HUES6 (cell line): ENCODE data around the gene HNRNPK.

Experiments
- H3K27ac ChIP-seq: 2 replicates; pipeline ENCODE4 v1.7.0; 2013; ENCODE audit warnings: low read depth, mild to moderate bottlenecking, low read length, inconsistent platforms
- H3K27me3 ChIP-seq: 2 replicates; pipeline ENCODE4 v1.6.1; 2013; ENCODE audit warnings: low read length; ENCODE audit not compliant: control insufficient read depth, insufficient read depth
- H3K36me3 ChIP-seq: 2 replicates; pipeline ENCODE4 v1.6.1; 2013; ENCODE audit warnings: low read length; ENCODE audit not compliant: control insufficient read depth, insufficient read depth
- H3K4me1 ChIP-seq: 2 replicates; pipeline ENCODE4 v1.6.1; 2013; ENCODE audit warnings: low read length; ENCODE audit not compliant: control insufficient read depth, insufficient read depth
- H3K4me3 ChIP-seq: 2 replicates; pipeline ENCODE4 v1.5.1; 2013; ENCODE audit warnings: low read depth, low read length
- H3K9ac ChIP-seq: one replicate; pipeline ENCODE4 v1.6.1; 2013; ENCODE audit warnings: mild to moderate bottlenecking, low read length
- H3K9me3 ChIP-seq: 2 replicates; pipeline ENCODE4 v1.6.1; 2013; ENCODE audit warnings: low read depth, low read length; ENCODE audit not compliant: control insufficient read depth, insufficient read depth

Gene HNRNPK

DNA sequence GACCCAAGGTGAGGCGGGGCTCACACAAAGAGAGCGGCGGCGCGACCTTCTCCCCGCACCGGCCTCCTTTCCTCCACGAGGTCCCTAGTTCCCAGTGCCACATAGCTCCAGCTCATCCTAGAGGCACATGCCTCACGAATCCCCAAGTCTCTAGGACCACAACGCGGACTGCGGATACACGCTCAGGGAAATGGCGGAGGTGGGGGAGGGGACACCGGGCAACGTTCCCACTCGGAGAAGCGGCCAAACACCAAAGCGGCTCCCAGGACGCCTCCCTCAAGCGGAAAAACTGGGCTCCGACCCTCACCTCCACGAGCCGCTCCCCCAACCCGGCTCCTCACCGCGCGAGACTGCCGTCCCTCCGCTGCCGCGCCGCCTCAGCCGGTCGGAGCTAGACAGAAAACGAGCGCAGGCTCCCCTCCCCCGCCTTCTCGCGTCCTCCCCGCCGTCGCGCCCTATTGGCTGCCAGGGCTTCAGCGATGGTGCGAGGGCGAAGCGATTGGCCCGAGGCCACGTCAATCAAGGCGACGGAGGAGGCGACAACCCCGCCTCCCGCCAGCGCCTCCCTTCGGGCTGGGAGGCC, at the start of gene HNRNPK:
TSS of gene HNRNPK (minus strand) at position 404 of the 583 bp plus-strand sequence. CDS start 1,963 bp downstream, outside the sequence.
- Histone ChIP-seq H3K4me1 (peaks cover 7% of the 10 kb centered on the region), H3K4me3 (peak within 1 kb of the TSS; percentile 99), H3K27ac (peak within 1 kb of the TSS; percentile 100), H3K27me3 (no peaks in the 10 kb centered on the region), H3K36me3 (peaks cover 49% of the 10 kb centered on the region), H3K9me3 (no peaks in the 10 kb centered on the region), H3K9ac (peak within 1 kb of the TSS; percentile 100)

DNA sequence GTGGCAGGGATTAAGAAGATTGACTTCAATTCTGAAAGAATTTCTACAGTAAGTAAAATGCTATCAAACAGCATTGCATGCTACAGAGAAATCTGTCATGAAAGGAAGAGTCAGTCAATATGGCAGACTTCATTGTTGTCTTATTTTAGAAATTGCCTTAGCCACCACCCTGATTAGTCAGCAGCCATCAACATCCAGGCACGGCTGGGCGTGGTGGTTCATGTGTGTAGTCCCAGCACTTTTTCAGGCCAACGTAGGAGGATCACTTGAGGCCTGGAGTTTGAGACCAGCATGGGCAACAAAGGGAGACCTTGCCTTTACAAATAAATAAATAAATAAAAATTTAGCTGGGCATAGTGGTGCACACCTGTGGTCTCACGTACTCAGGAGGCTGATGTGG, 47.2 kb upstream of the HNRNPK start:
- no peaks in the 10 kb centered on the region for H3K36me3 ChIP-seq
- no peaks in the 10 kb centered on the region for H3K27me3 ChIP-seq
- H3K27ac ChIP-seq = no peak overlapping the region
- no peaks in the 10 kb centered on the region for H3K9me3 ChIP-seq
- no peak overlapping the region for H3K4me3 ChIP-seq
- H3K4me1 ChIP-seq = no peaks in the 10 kb centered on the region
- H3K9ac ChIP-seq = no peak overlapping the region

DNA sequence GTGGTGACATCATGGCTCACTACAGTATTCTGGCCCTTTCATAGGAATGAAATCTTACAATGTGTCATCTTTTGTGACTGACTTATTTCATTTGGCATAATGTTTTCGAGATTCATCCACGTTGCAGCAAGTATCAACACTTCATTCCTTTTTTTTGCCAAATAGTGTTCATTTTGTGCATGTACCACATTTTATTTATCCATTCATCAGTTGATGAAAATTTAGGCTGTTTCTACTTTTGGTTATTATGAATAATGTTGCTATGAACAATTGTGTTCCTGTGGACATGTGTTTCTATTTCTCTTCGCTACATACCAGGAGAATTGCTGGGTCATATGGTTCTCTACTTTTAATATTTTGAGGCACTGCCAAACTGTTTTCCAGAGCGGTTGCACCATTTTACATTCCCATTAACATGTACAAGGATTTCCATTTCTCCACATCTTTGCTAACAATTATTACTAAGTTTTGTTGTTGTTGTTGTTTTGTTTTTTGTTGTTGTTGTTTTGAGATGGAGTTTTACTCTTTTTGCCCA, 44.1 kb upstream of the HNRNPK start:
- H3K9ac ChIP-seq = no peak overlapping the region
- H3K9me3 ChIP-seq = no peaks in the 10 kb centered on the region
- H3K36me3 ChIP-seq = no peaks in the 10 kb centered on the region
- H3K4me1 ChIP-seq = no peaks in the 10 kb centered on the region
- H3K27ac ChIP-seq = no peak overlapping the region
- H3K27me3 ChIP-seq = no peaks in the 10 kb centered on the region
- no peak overlapping the region for H3K4me3 ChIP-seq

DNA sequence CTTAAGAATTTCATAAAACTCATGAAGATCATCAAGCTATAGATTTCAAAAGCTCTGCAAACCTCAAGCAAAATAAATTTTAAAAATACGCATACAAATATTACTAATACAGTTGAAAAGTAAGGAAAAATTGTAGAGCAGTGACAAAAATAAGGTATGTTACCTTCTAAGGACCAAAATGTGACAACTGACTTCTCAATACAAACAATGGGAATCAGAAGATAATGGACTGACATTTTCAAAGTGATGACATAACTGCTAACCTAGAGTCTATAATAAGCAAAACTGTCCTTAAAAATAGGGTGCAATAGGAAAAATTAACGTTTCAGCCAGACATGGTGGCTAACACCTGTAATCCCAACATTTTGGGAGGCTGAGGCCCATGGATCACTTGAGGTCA, 27.6 kb upstream of the HNRNPK start:
- no peaks in the 10 kb centered on the region for H3K36me3 ChIP-seq

DNA sequence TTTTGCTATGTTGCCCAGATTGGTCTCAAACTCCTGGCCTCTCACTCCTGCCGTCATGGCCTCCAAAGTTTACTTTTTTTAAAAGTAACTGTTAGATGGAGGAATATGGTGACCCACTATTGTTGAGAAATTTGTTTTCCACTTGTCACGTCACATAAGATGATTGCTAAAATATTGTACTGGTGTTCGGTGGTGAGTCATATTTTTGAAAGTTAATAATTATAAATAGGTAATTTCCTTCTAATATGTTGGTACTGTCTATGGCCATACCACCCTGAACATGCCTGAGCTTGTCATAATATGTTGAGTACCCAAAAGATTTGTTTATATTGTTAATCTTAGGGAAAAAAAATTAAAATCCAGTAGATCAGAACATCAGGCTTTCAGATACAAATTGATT, 23.2 kb upstream of the HNRNPK start:
- H3K36me3 ChIP-seq = peaks cover 28% of the 10 kb centered on the region
- H3K4me1 ChIP-seq = no peaks in the 10 kb centered on the region
- H3K27ac ChIP-seq = no peak overlapping the region
- H3K9ac ChIP-seq = no peak overlapping the region
- no peak overlapping the region for H3K4me3 ChIP-seq
- no peaks in the 10 kb centered on the region for H3K27me3 ChIP-seq
- no peaks in the 10 kb centered on the region for H3K9me3 ChIP-seq

More for the DNA sequence above, 27.6 kb upstream of the HNRNPK start:
- Histone ChIP-seq H3K4me3 (no peak overlapping the region), H3K4me1 (no peaks in the 10 kb centered on the region), H3K27ac (no peak overlapping the region), H3K9ac (no peak overlapping the region), H3K9me3 (no peaks in the 10 kb centered on the region), H3K27me3 (no peaks in the 10 kb centered on the region)

DNA sequence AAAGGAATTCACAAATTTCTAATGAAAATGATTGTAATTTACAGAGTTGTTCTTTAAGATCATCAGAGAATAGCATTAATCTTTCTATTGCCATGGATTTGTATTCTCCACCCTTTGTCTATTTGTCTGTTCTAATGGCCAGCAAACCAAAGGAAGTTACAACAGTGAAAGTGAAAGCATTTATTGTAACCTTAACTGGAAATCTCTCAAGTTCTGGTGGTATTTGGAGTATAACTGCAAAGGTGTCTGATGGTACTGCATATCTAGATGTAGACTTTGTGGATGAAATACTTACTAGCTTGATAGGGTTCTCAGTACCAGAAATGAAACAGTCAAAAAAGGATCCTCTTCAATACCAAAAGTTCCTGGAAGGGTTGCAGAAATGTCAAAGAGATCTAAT, 22.3 kb upstream of the HNRNPK start:
- Histone ChIP-seq H3K36me3 (peaks cover 28% of the 10 kb centered on the region), H3K4me3 (no peak overlapping the region), H3K9me3 (no peaks in the 10 kb centered on the region), H3K9ac (no peak overlapping the region), H3K4me1 (no peaks in the 10 kb centered on the region), H3K27me3 (no peaks in the 10 kb centered on the region), H3K27ac (no peak overlapping the region)

DNA sequence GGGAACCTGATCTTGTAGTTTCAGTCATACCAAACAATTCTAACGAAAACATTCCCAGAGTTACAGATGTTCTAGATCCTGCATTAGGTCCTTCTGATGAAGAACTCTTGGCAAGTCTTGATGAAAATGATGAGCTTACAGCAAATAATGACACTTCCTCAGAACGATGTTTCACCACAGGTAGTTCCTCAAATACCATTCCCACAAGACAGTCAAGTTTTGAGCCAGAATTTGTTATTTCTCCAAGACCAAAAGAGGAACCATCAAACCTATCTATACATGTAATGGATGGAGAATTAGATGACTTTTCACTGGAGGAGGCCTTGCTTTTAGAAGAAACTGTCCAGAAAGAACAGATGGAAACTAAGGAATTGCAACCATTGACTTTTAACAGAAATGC, 21.6 kb upstream of the HNRNPK start:
- no peaks in the 10 kb centered on the region for H3K27me3 ChIP-seq
- no peak overlapping the region for H3K27ac ChIP-seq
- no peak overlapping the region for H3K9ac ChIP-seq
- H3K4me3 ChIP-seq = no peak overlapping the region
- H3K9me3 ChIP-seq = no peaks in the 10 kb centered on the region
- H3K4me1 ChIP-seq = no peaks in the 10 kb centered on the region
- H3K36me3 ChIP-seq = peaks cover 28% of the 10 kb centered on the region

DNA sequence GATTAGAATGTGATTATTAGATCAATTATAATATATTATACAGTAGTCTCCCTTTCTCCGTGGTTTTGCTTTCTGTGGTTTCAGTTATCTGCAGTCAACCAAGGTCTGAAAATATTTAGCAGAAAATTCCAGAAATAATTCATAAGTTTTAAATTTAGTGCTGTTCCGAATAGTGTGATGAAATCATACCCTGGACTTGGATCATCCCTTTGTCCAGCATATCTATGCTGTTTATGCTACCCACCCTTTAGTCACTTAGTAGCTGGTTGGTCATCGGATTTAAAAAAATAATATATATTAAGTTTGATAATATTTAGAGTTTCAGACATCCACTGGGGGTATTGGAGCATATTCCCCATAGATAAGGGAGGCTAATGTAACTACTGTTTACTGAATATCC, 20.2 kb upstream of the HNRNPK start:
- H3K27ac ChIP-seq = no peak overlapping the region
- H3K9me3 ChIP-seq = no peaks in the 10 kb centered on the region
- H3K4me1 ChIP-seq = no peaks in the 10 kb centered on the region
- H3K9ac ChIP-seq = no peak overlapping the region
- peaks cover 28% of the 10 kb centered on the region for H3K36me3 ChIP-seq
- H3K27me3 ChIP-seq = no peaks in the 10 kb centered on the region
- no peak overlapping the region for H3K4me3 ChIP-seq

DNA sequence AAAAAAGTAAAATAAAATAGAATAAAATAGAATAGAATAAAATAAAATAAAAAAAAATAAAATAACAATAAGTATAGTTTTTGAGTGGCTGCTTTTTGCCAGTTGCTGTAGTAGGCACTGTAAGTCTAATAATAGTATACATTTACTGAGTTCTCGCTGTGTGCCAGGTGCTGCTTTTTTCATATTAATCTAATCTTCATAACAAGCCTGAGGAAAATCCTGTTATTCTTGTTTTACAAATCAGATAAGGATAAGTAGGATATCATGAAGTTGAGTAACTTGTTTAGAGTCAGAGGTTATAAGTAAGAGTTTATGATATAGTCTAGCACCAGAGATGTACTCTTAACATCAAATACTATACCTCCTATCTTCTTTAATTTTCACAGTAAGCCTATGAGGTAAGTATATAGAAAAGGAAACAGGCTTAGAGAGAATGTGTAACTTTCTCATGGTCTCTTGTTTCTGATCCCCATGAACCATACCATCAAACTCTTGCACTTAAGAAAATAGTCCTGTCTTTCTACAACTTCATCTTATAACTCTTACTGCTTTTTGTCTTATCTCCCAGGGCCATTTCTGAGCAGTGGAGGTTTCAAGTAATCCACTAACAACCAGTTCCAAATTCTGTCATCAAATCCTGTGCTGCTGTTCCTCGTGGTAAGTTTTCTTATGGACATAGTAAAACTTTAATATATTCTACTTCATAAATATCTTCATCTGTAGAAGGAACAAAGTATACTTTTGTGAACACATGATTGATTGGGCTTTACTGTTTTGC, 19.3 kb upstream of the HNRNPK start:
- H3K9ac ChIP-seq = no peak overlapping the region
- H3K4me3 ChIP-seq = no peak overlapping the region
- H3K4me1 ChIP-seq = no peaks in the 10 kb centered on the region
- no peaks in the 10 kb centered on the region for H3K9me3 ChIP-seq
- peaks cover 28% of the 10 kb centered on the region for H3K36me3 ChIP-seq
- no peak overlapping the region for H3K27ac ChIP-seq
- no peaks in the 10 kb centered on the region for H3K27me3 ChIP-seq

DNA sequence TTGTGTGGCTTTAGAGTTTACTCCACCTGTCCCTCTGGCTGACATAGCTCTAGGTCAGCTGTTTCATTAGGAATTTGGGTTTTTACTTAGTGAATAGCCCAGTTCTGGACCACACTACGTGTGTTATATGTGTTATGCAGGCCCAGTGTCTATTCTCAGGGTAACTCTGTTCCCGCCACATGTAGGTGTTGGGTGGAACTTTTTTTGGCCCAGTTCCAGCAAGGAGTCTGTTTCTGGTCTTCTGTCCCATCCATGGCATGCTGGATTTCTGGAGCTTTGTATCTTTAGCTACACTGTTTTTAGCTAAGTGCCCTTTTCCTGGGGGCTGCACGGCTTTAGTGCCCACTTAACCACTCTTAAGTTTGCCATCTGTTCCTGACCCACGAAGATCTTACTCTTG, 16.1 kb upstream of the HNRNPK start:
- no peak overlapping the region for H3K9ac ChIP-seq
- H3K27me3 ChIP-seq = no peaks in the 10 kb centered on the region
- H3K4me1 ChIP-seq = no peaks in the 10 kb centered on the region
- H3K36me3 ChIP-seq = peaks cover 19% of the 10 kb centered on the region
- no peaks in the 10 kb centered on the region for H3K9me3 ChIP-seq
- H3K4me3 ChIP-seq = no peak overlapping the region
- no peak overlapping the region for H3K27ac ChIP-seq

DNA sequence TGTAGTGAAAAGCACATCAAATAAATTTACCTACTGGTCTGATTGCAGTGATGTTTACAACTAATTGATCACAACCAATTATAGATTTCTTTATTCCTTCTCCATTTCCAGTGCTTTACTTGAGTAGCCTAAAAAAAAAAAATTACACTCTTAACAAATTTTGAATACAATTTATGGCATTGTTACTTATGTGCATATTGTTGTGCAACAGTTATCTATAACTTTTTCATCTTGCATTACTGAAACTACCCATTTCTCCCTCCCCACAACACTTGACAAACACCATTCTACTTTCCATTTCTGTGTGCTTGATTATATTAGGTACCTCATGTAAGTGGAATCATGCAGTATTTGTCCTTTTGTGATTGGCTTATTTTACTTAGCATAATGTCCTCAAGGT, 12.9 kb upstream of the HNRNPK start:
- H3K27ac ChIP-seq = no peak overlapping the region

More for the DNA sequence above, 12.9 kb upstream of the HNRNPK start:
- no peaks in the 10 kb centered on the region for H3K4me1 ChIP-seq
- peaks cover 18% of the 10 kb centered on the region for H3K36me3 ChIP-seq
- no peaks in the 10 kb centered on the region for H3K27me3 ChIP-seq
- H3K9ac ChIP-seq = no peak overlapping the region
- no peak overlapping the region for H3K4me3 ChIP-seq
- no peaks in the 10 kb centered on the region for H3K9me3 ChIP-seq
